Liver (tissue), 9 donors: ENCODE data around the gene LSAMP. TPM values are rescaled to one million over a fixed set of nuclear protein-coding genes. Genes with fewer than 3 reads are reported as not detected.

Experiments used
- DNase-seq: peaks from one replicate; pipeline ENCODE4 v3.0.0-alpha.2; 2017; ENCODE audit warnings: low spot score
- H3K27ac ChIP-seq, 2 donors: one replicate each; pipeline ENCODE4 v1.7.0; 2013; ENCODE audit warnings: inconsistent platforms in 2 of 2, low read length in 2 of 2, control low read depth in 1 of 2, low read depth in 1 of 2, mild to moderate bottlenecking in 1 of 2
- H3K27me3 ChIP-seq, 4 donors: one replicate each; pipeline versions ENCODE4 v1.6.1 to v1.7.0; 2013; ENCODE audit warnings: low read length in 3 of 4, inconsistent platforms in 1 of 4, mild to moderate bottlenecking in 1 of 4, moderate library complexity in 1 of 4; ENCODE audit not compliant: control insufficient read depth in 4 of 4, insufficient read depth in 4 of 4
- H3K36me3 ChIP-seq, 4 donors: one replicate each; pipeline versions ENCODE4 v1.6.1 to v1.7.0; 2013; ENCODE audit warnings: low read length in 3 of 4, mild to moderate bottlenecking in 3 of 4, low read depth in 1 of 4, moderate library complexity in 1 of 4; ENCODE audit not compliant: control insufficient read depth in 4 of 4, insufficient read depth in 3 of 4
- H3K4me1 ChIP-seq, 4 donors: one replicate each; pipeline versions ENCODE4 v1.6.1 to v1.7.0; 2013; ENCODE audit warnings: low read length in 3 of 4, mild to moderate bottlenecking in 3 of 4, moderate library complexity in 1 of 4; ENCODE audit not compliant: control insufficient read depth in 4 of 4, insufficient read depth in 4 of 4
- H3K4me3 ChIP-seq, 3 donors: one replicate each; pipeline versions ENCODE4 v1.6.1 to v1.7.0; 2013; ENCODE audit warnings: low read length in 3 of 3, control low read depth in 1 of 3, low read depth in 1 of 3, mild to moderate bottlenecking in 1 of 3
- H3K9ac ChIP-seq, 2 donors: one replicate each; pipeline ENCODE4 v1.7.0; 2013; ENCODE audit warnings: low read length in 2 of 2, mild to moderate bottlenecking in 2 of 2, moderate library complexity in 2 of 2, control low read depth in 1 of 2, low read depth in 1 of 2
- H3K9me3 ChIP-seq, 4 donors: one replicate each; pipeline versions ENCODE4 v1.6.1 to v1.7.0; 2013; ENCODE audit warnings: low read length in 3 of 4; ENCODE audit not compliant: control insufficient read depth in 4 of 4
- ATF3 ChIP-seq: IDR thresholded peaks from 2 replicates; pipeline ENCODE4 v1.6.1; 2016; ENCODE audit warnings: antibody characterized with exemption
- EGR1 ChIP-seq, 2 donors: IDR thresholded peaks; 2 replicates each; pipeline ENCODE4 v1.6.1; 2016 to 2018; ENCODE audit warnings: antibody characterized with exemption in 2 of 2, low read depth in 2 of 2
- FOXA2 ChIP-seq: IDR thresholded peaks from 2 replicates; pipeline ENCODE4 v1.6.1; 2016; ENCODE audit warnings: antibody characterized with exemption
- GABPA ChIP-seq, 2 donors: IDR thresholded peaks in 1 of 2; conservative IDR thresholded peaks in 1 of 2; 2 replicates each; pipeline ENCODE4 v1.6.1; 2016; ENCODE audit warnings: antibody characterized with exemption in 2 of 2, mild to moderate bottlenecking in 1 of 2, moderate library complexity in 1 of 2
- HNF4A ChIP-seq, 2 donors: conservative IDR thresholded peaks; 2 replicates each; pipeline ENCODE4 v1.6.1; 2016; ENCODE audit warnings: antibody characterized with exemption in 2 of 2, mild to moderate bottlenecking in 2 of 2
- JUND ChIP-seq, 2 donors: IDR thresholded peaks; 2 replicates each; pipeline ENCODE4 v1.6.1; 2016; ENCODE audit warnings: antibody characterized with exemption in 2 of 2
- NR2F2 ChIP-seq: IDR thresholded peaks from 2 replicates; pipeline ENCODE4 v1.6.1; 2016; ENCODE audit warnings: antibody characterized with exemption
- RXRA ChIP-seq, 2 donors: IDR thresholded peaks; 2 replicates each; pipeline ENCODE4 v1.6.1; 2017 to 2018; ENCODE audit warnings: antibody characterized with exemption in 2 of 2, mild to moderate bottlenecking in 1 of 2
- YY1 ChIP-seq: IDR thresholded peaks from 2 replicates; pipeline ENCODE4 v1.6.1; 2016; ENCODE audit warnings: antibody characterized with exemption, mild to moderate bottlenecking
- ZBTB33 ChIP-seq: IDR thresholded peaks from 2 replicates; pipeline ENCODE4 v1.6.1; 2016; ENCODE audit warnings: antibody characterized with exemption
- WGBS: extraction: QIAGEN DNeasy Blood & Tissue Kit; methylation state at CpG from one replicate; pipeline ENCODE4 v1.1.7; 2013; 5-methylcytosine and 5-hydroxymethylcytosine counted together
- polyA plus RNA-seq, 2 donors: library from polyadenylated mRNA; stranded (reverse) in 1 of 2; unstranded in 1 of 2; fragments of 200-250 nt in 1 of 2; fragments of >200 nt in 1 of 2; fragmentation: Nextera tagmentation in 1 of 2; extraction: Ambion mirVana in 1 of 2; gene quantifications; one replicate each; pipeline versions ENCODE4 v1.2.1 to v1.2.3, GENCODE V29; 2013 to 2015
- total RNA-seq, 2 donors: library from RNA; depleted of rRNA; stranded (reverse); fragments of >200 nt; gene quantifications; one replicate each; pipeline ENCODE4 v1.2.3, GENCODE V29; 2014
- TF ChIP-seq, protein P1 (sequence below): IDR thresholded peaks from 2 replicates; pipeline ENCODE4 v1.6.1; 2016; ENCODE audit warnings: antibody characterized with exemption, mild to moderate bottlenecking
- donor health status: healthy.
- donor health status: healthy.
- donor health status: healthy.
- donor health status: healthy.
- donor health status: healthy.

The LSAMP gene
- total and polyA plus RNA-seq, 4 donors = 0.01 to 0.17 (median 0.06) TPM

GRCh38 chr3:116445990-116446389 lies 703 bp upstream of the LSAMP start:
- H3K36me3 ChIP-seq = no peaks in the 10 kb centered on the region
- H3K4me1 ChIP-seq = no peaks in the 10 kb centered on the region
- no peak for TF ChIP-seq EGR1 (IDR thresholded peaks at IDR 0.05; ENCODE audit: low read depth in 2 of 2)
- no peak for TF ChIP-seq ZBTB33
- TF ChIP-seq GABPA (IDR thresholded peaks at IDR 0.05 in 1 of 2, conservative IDR thresholded peaks at IDR 0.05 in 1 of 2) = no peak
- TF ChIP-seq, protein P1, sequence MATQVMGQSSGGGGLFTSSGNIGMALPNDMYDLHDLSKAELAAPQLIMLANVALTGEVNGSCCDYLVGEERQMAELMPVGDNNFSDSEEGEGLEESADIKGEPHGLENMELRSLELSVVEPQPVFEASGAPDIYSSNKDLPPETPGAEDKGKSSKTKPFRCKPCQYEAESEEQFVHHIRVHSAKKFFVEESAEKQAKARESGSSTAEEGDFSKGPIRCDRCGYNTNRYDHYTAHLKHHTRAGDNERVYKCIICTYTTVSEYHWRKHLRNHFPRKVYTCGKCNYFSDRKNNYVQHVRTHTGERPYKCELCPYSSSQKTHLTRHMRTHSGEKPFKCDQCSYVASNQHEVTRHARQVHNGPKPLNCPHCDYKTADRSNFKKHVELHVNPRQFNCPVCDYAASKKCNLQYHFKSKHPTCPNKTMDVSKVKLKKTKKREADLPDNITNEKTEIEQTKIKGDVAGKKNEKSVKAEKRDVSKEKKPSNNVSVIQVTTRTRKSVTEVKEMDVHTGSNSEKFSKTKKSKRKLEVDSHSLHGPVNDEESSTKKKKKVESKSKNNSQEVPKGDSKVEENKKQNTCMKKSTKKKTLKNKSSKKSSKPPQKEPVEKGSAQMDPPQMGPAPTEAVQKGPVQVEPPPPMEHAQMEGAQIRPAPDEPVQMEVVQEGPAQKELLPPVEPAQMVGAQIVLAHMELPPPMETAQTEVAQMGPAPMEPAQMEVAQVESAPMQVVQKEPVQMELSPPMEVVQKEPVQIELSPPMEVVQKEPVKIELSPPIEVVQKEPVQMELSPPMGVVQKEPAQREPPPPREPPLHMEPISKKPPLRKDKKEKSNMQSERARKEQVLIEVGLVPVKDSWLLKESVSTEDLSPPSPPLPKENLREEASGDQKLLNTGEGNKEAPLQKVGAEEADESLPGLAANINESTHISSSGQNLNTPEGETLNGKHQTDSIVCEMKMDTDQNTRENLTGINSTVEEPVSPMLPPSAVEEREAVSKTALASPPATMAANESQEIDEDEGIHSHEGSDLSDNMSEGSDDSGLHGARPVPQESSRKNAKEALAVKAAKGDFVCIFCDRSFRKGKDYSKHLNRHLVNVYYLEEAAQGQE = no peak
- no peak for TF ChIP-seq HNF4A (conservative IDR thresholded peaks at IDR 0.05)
- no peak for TF ChIP-seq JUND (IDR thresholded peaks at IDR 0.05)
- TF ChIP-seq RXRA (IDR thresholded peaks at IDR 0.05) = no peak
- no peak for TF ChIP-seq YY1
- no peak for TF ChIP-seq FOXA2
- no peak for TF ChIP-seq ATF3
- no peak overlapping the region for H3K9ac ChIP-seq
- H3K27me3 ChIP-seq = no peaks in the 10 kb centered on the region
- no peak for DNase-seq
- H3K4me3 ChIP-seq = no peak overlapping the region
- H3K9me3 ChIP-seq = peaks cover 0 to 3% (median 0%) of the 10 kb centered on the region in 4 donors
- H3K27ac ChIP-seq = no peak overlapping the region
- WGBS = 66% methylated on average over 2 of the region's 2 CpGs

- H3K9ac ChIP-seq = no peak overlapping the region
- H3K36me3 ChIP-seq = no peaks in the 10 kb centered on the region
- no peak for DNase-seq
- TF ChIP-seq HNF4A (conservative IDR thresholded peaks at IDR 0.05) (no peak), GABPA (IDR thresholded peaks at IDR 0.05 in 1 of 2, conservative IDR thresholded peaks at IDR 0.05 in 1 of 2) (no peak), EGR1 (IDR thresholded peaks at IDR 0.05; ENCODE audit: low read depth in 2 of 2) (no peak), NR2F2 (no peak)
- 3% methylated on average over 26 of the region's 26 CpGs for WGBS
- peaks cover 0 to 3% (median 0%) of the 10 kb centered on the region in 4 donors for H3K27me3 ChIP-seq
- peaks cover 0 to 3% (median 0%) of the 10 kb centered on the region in 4 donors for H3K9me3 ChIP-seq
- no peaks in the 10 kb centered on the region for H3K4me1 ChIP-seq
- H3K27ac ChIP-seq = no peak overlapping the region
- peak overlapping the region in 1 of 3 donors; percentile 12 for H3K4me3 ChIP-seq
These were observed 422 bp downstream of the LSAMP start for GRCh38 chr3:116444819-116445310.
